Activated gamma-delta T cell treated with anti-CD3 and anti-CD28 coated beads, Interleukin-2, amount 50 U/mL, for 16 hours (primary cell): Measurements from ENCODE around the gene GYG1.

Source experiments
- DNase-seq: peaks from one replicate; pipeline ENCODE4 v3.0.0-alpha.2; 2020; ENCODE audit warnings: low read depth

GYG1 gene

DNA sequence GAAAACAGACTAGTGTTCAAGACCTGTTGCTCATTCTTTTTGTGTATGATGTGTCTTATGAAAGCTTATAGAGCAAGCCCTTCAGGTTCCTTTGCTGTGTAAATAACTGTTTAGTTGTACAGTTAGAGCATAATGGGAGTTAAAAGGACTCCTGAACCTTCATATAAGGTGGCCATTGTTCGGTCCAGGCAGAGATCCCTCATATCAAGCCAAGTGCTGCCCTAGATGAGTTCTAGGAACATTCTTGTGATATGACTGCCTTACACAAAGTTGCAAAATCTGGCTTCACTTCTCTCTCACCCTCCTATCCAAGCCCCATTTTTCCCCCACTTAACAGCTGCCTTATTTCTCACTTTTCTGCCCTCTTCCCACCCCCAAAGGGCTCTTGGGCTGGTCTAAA lies 26.9 kb downstream of the GYG1 start:
- no peak for DNase-seq

DNA sequence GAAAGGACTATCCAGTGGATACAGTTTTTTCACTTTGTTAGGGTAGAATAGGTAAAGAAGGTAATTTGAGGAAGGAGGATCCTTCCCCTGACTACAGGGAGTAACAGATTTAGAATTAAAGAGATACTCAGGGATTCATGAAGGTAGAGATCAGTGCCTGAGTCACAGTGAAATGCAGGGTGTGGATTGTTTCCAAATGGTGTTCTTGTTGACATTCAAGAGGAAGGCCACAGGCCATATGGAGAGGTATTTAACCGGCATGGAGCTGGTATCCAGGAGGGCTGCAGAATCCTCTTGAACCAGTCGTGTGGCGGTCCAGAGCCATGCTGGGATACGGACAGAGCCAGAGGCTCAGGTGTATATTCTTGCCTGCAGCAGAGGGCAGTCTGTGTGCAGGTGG lies 28.2 kb downstream of the GYG1 start:
- DNase-seq = no peak

DNA sequence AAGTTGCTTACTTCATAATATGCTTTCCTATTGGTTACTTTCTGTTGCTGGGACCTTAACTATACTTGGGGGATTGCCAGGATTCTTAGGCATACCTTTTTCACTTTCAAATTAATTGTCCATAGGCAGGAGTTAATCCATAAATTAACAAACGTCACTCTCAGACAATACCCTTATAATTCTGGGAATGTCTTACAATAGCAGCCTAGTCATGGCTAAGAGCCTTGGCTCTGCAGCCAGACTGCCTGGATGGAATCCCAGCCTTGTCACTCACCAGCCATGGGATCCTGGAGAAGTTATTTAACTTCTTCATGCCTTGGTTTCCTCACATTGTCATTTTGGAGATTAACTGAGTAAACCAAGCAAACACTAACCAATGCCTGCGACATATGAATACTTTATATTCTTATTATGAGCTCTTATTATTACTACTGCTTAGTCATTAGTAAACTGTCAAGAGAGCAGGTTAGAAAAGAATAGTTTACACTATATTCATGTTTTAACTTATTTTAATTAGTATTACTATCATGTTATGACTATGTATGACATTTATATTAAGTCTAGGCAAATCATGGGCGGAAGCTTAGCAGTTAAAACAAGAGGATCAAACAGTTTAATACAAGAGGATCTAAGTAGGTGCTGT lies 29.0 kb downstream of the GYG1 start:
- DNase-seq = no peak

DNA sequence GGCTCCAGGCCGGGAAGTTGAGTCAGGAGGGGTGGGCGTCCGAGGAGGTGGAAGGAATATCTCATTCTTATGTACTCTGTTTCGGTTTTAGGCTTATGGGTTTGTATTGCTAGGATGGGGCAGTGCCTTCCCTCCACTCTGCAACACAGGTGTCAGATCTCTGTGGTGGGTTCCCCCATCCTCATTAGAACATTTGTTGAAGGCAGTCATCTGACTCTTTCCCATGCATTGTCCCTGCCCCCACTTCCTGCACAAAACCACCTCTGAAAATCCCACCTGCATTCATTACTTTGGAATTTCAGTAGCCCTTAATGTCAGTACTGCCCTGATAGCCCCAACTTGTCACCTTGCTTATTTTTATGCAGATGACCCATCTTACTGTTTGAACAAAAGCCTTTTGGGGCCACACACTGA lies 29.5 kb downstream of the GYG1 start:
- no peak for DNase-seq

DNA sequence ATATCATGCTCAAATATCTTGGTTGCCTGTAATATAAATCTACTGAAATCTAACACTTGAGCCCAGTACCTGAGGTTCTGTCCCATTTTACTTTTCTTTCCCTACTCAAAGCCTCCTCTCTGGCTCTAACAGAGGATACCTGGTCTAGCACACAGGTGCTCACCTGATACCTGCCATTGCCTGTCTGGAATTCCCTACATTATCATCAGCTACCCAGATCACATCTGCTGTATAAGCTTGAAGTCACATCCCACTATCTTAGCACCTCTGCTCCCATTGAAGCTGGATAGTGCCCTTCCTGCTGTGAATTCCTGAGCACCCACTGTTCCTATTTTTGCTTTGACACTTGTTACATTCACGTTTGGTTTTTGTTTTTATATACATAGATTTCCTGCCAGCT lies 30.5 kb downstream of the GYG1 start:
- DNase-seq = no peak

DNA sequence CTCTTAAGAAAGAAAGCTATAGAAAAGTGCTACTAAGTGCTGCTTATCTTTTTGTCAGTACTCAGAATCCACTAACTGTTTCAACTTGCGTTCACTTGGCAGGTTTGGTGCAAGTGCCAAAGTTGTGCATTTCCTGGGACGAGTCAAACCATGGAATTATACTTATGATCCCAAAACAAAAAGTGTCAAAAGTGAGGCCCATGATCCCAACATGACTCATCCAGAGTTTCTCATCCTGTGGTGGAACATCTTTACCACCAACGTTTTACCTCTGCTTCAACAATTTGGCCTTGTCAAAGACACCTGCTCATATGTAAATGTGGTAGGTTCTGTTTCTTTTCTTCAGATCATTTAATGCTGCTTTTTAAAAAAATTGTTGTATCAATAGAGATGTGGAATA lies 32.6 kb downstream of the GYG1 start:
- no peak for DNase-seq

DNA sequence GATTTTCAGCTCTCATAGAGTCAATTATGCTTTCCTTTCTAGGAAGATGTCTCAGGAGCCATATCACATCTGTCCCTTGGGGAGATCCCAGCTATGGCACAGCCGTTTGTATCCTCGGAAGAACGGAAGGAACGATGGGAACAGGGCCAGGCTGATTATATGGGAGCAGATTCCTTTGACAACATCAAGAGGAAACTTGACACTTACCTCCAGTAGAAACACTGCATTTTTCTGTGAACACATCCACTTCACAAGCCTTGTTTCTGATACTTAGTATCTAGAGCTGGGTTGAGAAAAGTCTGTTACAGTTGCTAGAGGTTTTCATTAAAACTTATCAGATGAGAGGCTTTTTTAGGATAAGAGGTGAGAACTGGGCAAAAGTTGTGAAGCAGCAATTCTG lies 35.4 kb downstream of the GYG1 start:
- no peak for DNase-seq

DNA sequence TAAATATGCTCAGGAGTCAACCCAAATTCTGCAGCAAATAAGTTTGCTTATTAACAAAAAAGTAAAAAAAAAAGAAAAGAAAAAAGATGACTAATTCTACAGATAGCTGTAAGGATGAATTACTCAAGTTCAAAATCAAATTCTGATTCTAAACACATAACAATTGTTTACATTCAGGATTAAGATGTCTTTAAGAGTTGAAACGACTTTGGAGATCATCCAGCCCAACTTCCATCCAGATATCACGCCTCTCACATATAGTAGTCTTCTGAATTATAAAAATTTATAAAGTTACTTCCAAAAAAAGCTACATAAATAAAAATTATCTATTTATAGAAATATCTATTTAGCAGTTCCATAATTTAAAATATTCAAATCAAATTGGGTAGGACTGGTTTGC lies 39.8 kb downstream of the GYG1 start:
- DNase-seq = no peak

DNA sequence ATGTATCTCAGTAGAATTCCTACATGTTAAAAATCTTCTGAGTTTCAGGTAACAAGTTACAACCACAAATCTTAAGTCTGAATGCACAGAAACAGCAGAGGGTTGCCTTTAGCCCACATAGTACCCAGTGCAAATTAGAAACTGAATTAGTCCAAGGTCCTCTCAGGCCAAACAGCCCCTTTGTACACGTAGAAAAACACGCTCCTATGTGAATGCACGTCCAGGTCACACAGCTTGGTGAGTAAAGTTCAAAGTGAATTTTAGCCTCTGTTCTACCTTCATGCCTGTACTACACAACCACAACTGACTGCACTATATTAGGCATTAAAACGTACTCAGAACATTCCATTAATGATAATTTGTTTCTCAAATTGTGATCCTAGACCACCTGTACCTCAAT lies 46.3 kb downstream of the GYG1 start:
- DNase-seq = no peak

DNA sequence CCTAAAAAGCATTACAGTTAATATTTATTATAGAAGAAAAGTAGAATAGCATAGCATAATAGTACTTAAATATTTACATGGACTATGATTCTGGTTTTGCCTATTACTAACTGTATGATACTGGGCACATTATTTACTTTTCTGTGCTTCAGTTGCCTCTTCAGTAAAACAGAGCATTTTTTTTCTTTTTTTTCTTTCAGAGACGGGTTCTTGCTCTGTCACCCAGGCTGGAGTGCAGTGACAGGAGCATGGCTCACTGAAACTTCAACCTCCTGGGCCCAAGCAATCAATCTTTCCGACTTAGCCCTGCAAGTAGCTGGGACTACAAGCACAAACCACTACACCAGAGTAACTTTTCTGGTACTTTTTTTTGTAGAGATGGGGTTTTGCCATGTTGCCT lies 47.0 kb downstream of the GYG1 start:
- DNase-seq = no peak

DNA sequence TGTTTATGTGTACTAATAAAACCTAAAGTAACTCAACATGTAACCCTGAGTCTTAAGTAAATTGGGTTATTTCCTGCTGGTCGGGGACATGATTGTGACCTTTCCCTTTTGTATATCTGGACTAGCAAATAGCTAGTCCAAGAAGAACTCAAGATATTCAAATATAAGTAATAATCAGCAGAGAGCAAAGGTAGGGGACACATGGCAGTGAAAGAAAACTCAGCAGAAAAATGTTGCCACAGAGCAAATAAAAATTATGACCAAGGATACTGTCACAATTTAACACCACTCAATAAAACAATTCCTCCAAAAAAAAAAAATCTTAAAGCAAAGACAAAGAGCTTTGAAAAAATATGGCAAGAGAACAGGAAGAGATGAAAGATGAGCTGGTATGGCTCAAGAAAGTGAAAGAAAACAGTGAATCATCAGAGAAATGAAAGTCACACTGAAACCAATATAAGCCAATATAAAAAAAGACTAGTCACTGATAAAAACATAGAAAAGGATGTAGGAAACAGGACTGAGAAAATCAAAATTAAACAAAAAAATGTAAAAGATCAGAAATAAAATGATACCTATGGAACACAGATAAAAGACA lies 51.5 kb downstream of the GYG1 start:
- no peak for DNase-seq

DNA sequence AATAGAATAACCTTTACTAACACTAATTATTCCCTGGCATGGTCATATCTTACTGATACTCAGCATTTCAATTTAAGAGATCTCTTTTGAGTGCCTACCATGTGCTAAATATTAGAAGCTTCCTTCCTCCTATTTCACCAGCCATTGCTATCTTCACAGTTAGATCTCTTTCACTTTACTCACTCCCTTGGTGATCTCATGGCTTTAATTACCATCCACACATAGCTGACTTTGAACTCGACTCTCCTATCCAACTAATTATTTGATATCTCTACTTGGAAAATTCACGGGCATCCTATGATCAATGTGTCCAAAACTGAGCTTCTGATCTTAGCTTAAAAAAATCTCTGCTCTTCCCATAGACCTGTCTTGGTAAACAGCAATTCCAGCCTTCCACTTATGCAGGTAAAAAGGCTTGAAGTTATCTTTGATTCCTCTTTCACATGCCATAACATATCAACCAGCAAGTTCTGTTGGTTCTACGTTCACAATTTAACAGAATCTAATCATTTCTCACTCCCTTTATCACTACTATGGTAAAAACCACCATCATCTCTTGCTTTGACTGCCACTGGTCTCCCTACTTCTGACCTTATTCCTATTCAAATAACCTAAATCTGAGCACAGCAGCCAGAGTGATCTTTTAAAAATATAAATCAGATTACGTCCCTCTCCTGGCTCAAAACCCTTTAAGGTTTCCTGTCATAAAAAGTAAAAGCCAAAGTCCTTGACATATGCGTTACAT lies 53.2 kb downstream of the GYG1 start:
- no peak for DNase-seq

DNA sequence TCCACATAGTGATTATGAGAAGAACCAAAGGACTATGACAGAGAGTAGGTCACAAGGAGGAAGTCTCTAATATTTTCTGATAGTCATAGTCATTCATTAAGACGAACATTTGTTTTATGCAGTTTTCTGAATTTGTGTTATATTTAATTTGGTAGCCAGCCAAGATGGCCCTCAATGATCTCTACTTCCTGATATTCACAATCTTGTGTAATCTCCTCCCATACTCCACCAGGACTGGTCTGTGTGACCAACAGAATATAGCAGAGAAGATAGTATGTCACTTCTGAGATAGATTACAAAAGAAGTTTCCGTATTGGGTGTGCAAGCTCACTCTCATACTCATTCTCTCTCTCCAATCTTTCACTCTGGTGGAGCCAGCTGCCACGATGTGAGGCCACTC lies 64.2 kb downstream of the GYG1 start:
- DNase-seq = no peak

DNA sequence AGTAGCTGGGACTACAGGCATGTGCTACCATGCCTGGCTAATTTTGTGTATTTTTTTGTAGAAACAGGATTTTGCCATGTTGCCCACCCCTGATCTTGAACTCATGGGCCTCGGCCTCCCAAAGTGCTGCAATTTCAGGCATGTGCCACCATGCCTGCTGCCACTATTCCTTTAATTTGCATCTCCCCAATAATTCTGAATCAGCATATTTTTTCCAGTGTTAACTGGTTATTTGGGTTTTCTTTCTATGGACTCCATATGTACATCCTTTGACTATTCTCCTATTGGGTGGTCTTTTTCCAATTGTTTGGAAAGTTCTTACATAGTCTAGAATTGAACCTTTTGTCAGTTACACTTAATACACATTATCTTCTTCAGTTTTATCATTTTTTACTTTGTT lies 66.9 kb downstream of the GYG1 start:
- no peak for DNase-seq

DNA sequence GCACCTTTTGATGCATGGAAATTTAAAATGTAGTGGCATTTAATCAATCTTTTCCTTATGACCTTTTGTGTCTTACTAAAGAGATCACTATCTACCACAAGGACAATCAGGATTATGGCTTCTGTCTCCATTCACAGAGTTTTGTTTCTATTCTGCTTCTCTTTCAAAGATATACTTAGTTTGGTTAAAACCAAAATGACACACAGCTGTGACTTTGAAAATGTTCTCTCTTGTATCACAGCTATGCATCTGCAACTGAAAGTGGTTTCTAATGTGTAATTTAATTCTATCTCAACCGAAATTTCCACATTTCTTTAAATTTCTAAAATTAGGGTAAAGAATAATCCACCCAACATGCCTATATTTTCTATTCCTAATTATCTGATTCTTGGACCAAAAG lies 67.3 kb downstream of the GYG1 start:
- DNase-seq = no peak

DNA sequence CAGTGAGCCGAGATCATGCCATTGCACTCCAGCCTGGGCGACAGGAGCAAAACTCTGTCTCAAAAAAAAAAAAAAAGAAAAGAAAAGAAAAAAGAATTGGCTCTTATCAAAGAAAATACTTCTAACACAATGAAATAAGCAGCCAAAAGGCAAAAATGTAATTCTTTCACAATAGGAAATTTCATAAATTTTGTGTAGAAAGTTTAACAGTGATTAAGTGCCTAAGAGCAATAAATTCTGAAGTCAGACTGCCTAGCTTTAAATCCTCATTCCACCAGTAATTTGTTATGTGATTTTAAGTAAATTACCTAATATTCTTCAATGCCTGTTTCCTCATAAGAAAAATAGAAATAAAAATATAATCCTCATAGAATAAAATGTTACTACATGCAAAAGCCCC lies 70.4 kb downstream of the GYG1 start:
- DNase-seq = no peak

DNA sequence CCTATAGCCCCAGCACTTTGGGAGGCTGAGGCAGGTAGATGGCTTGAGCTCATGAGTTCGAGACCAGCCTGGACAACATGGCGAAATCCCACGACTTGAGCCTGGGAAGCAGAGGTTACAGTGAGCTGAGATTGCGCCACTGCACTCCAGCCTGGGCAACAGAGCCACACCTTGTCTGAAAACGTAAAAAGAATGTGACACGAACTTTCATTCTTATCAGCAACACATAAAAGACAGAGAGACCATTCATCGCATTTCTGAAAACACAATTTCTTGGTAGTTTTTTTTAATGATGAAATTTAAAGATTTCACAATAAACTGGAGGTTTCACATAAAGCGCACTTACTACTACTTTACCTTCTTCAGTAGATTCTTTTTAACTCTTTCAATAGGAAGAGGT lies 76.5 kb downstream of the GYG1 start:
- no peak for DNase-seq
